Measurements from ENCODE around the gene GSX1. TPM values are rescaled to one million over a fixed set of nuclear protein-coding genes. Genes with fewer than 3 reads are reported as not detected.

Gene GSX1
- total RNA-seq, 2 donors from 2014 or later, result not detected

GRCh38 chr13:27842571-27842970 is 50.3 kb downstream of the GSX1 start:
- DNase-seq (ENCODE audit: low spot score), result no peak
- TF ChIP-seq CTCF (IDR thresholded peaks at IDR 0.05), result no peak
- H3K27me3 ChIP-seq, result no peaks in the 10 kb centered on the region
- no peaks in the 10 kb centered on the region for H3K4me1 ChIP-seq
- no peak overlapping the region for H3K4me3 ChIP-seq
- no peaks in the 10 kb centered on the region for H3K9me3 ChIP-seq
- H3K27ac ChIP-seq, result no peak overlapping the region
- no peaks in the 10 kb centered on the region for H3K36me3 ChIP-seq

Other genes with a start within 250 kb of the GSX1 start
- 10 to 100 TPM; 13.0 to 15.2 TPM for gene LNX2, start 172.0 kb upstream of the GSX1 start, total RNA-seq
- gene POLR1D, start 170.6 kb upstream of the GSX1 start, total RNA-seq, result 10 to 100 TPM; 75.6 to 89.3 TPM
- not detected for gene PDX1, start 127.5 kb downstream of the GSX1 start, total RNA-seq
- not detected for gene CDX2, start 176.8 kb downstream of the GSX1 start, total RNA-seq
- not detected for gene URAD, start 196.2 kb downstream of the GSX1 start, total RNA-seq

All from right atrium auricular region (tissue), 2 donors.